Activated naive CD8-positive, alpha-beta T cell (primary cell): ENCODE data around the gene MBLAC2.
A peak's percentile ranks its signal among the peaks of the same experiment; 100 is the strongest.

Source experiments
- H3K27ac Mint-ChIP-seq: one replicate; pipeline ENCODE4 v1.8.0; 2021; ENCODE audit warnings: mixed read lengths
- H3K27me3 Mint-ChIP-seq: one replicate; pipeline ENCODE4 v1.8.0; 2021; ENCODE audit warnings: mixed read lengths
- H3K36me3 Mint-ChIP-seq: one replicate; pipeline ENCODE4 v1.8.0; 2021; ENCODE audit warnings: mixed read lengths
- H3K4me1 Mint-ChIP-seq: one replicate; pipeline ENCODE4 v1.8.0; 2021; ENCODE audit warnings: low read depth, mixed read lengths
- H3K4me3 Mint-ChIP-seq: one replicate; pipeline ENCODE4 v1.8.0; 2021; ENCODE audit warnings: mild to moderate bottlenecking, mixed read lengths
- H3K9me3 Mint-ChIP-seq: one replicate; pipeline ENCODE4 v1.8.0; 2021; ENCODE audit warnings: low read depth, mixed read lengths

Gene MBLAC2

DNA sequence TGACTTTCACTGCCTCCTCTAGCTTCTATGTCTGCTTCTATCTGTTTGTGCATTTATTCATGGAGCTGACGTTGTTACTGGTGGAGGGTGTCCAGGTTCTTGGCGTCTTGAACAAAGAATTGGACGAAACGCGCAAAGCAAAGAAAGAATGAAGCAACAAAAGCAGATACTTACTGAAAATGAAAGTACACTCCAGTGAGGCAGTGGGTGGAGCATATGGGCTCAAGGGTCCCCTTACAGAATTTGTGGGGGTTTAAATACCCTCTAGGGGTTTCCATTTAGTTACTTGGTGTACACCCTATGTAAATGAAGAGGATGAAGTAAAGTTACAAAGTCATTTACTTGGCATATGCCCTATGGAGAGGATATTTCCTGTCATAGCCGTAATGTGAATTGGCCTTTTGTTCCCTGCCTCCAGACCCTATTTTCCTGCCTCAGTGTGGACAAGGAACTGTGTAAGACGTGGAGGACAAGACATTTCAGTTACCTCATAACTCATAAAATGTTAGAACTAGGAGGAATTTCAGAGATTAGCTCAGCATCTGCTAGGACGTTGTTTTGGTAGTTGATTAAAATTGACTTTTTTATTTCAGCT is 3.1 kb upstream of the MBLAC2 start:
- Mint-ChIP-seq H3K4me1 (peaks cover 20% of the 10 kb centered on the region), H3K27me3 (no peaks in the 10 kb centered on the region), H3K4me3 (no peak overlapping the region), H3K36me3 (peaks cover 7% of the 10 kb centered on the region), H3K27ac (no peak overlapping the region), H3K9me3 (no peaks in the 10 kb centered on the region)

DNA sequence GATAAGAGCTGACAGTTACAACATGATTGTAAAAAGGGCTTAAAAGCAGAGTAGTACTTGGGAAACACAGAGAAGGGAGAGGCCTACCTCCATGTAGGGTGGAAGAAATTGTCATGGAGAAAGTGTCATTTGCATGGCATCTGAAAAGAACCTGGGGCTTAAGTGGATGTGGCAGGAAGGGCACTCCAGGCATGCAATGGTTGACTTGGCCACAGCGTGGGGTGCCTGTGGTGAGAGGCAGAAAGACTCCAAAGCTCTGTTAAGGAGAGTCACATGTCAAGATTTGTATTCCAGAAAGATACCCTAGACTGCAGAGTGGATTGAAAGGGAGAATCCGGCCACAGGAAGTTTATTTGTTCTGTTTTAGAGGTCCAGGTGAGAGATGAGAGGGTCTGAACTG is 2.5 kb upstream of the MBLAC2 start:
- Mint-ChIP-seq H3K27ac (no peak overlapping the region), H3K36me3 (peaks cover 7% of the 10 kb centered on the region), H3K27me3 (no peaks in the 10 kb centered on the region), H3K9me3 (no peaks in the 10 kb centered on the region), H3K4me1 (peaks cover 24% of the 10 kb centered on the region), H3K4me3 (no peak overlapping the region)

DNA sequence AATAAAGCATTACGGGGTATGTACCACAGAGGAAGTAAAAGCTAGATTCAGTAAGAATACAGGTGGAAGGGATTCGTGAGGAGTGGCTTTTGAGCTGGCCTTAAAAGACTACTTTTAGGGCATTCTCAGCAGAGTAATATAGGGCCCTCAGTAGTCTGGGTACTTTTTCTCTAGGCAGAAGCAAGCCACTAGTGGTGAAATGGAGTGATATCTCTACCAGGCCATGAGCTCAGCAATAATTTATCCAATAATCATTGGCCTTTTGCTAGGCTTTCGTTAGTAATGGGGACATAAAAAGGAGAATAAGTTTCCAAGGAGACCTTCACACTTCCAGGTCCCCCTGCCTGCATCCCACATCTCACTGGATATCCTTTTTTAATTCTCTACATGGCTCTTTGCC is 1.8 kb upstream of the MBLAC2 start:
- Mint-ChIP-seq H3K27ac (no peak overlapping the region), H3K4me1 (peaks cover 30% of the 10 kb centered on the region), H3K9me3 (no peaks in the 10 kb centered on the region), H3K36me3 (peaks cover 3% of the 10 kb centered on the region), H3K4me3 (peak overlapping the region; percentile 94), H3K27me3 (no peaks in the 10 kb centered on the region)

DNA sequence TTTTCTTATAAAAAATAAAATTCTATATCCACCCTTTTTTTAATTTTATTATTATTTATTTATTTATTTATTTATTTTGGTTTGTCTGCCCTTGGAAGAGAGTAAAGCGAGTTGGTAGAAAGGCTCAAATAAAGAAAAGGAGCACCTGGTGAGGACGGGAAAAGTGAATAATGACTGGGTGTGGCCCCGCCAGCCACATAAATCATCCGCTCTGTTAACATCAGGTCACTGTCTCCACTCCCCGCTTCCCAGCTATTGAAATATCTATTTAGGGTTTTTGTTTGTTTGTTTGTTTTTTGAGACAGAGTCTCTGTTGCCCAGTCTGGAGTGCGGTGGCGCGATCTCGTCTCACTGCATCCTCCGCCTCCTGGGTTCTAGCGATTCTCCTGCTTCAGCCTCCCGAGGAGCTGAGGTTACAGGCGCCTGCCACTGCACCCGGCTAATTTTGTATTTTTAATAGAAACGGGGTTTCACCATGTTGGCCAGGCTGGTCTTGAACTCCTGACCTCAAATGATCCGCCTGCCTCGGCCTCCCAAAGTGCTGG is 937 bp upstream of the MBLAC2 start:
- no peak overlapping the region for H3K27ac Mint-ChIP-seq
- peak overlapping the region; percentile 94 for H3K4me3 Mint-ChIP-seq
- no peaks in the 10 kb centered on the region for H3K9me3 Mint-ChIP-seq
- H3K4me1 Mint-ChIP-seq, result peaks cover 38% of the 10 kb centered on the region
- peaks cover 10% of the 10 kb centered on the region for H3K36me3 Mint-ChIP-seq
- no peaks in the 10 kb centered on the region for H3K27me3 Mint-ChIP-seq

DNA sequence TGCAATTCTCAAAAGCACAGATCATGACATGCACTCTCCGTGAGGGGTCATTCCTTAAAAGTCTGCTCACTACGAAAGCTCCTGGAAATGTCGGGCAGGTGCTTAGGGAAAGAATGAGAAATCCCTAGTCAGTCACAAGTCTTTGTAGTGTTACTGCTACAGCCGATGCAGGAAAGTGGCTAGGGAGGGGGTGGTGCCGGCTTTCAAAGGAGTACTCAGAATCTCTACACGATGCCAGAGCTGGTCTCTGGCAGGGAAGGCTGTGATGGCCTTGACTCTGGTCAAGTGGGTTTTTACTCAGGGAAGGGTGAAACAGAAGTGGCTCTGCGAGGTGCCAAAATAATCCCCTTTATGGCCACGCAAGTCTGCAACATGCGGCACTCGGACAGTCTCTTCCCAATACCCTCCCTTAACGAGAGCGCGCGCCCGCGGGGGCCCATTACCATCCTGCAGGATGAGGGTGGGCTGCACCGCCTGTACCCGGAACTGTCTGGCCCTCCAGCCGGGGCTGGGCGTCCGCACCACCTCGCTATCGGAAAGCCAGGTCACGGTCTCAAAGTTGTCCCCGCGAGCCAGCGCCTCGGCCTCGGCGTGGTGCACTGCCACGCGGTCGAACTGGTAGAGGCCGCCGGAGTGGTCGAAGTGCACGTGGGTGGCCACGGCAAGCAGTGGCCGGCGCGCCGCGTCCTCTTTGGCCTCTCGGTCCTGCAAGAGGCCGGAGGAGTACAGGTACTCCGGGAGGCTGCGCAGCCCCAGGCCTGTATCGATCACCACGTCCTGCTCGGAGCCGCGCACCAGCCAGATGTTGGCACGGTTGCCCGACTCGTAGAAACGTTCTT is 956 bp downstream of the MBLAC2 start:
- peak overlapping the region; percentile 94 for H3K4me3 Mint-ChIP-seq
- peaks cover 12% of the 10 kb centered on the region for H3K9me3 Mint-ChIP-seq
- H3K27me3 Mint-ChIP-seq, result no peaks in the 10 kb centered on the region
- H3K4me1 Mint-ChIP-seq, result peaks cover 39% of the 10 kb centered on the region
- H3K27ac Mint-ChIP-seq, result peak overlapping the region; percentile 95
- H3K36me3 Mint-ChIP-seq, result peaks cover 26% of the 10 kb centered on the region

DNA sequence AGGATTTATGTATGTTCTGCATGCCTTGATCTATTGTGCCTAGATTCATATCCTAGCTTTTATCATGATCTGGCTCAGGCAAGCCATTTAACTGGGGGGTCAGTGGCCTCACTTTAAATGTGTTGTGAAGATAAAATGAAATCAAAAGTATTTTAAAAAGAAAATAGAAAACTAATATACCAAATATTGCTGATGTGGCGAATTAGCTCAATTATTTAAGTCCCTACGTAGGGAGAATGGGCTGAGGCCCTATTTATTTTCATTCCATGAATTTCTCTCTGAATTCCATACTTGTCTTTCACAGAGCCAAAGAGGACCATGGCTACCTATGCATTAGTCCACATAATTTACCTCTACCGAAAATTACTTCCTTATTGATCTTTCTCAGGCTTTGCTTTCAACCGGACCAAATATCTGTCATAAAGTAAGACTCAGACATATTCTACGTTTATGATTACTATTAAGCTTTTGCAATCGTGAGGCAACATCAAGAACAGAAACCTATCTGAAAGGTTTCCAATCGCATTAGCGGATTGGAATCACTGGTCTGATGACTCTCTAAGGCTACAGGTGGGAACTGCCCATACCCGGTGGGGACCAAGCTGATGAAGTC is 1.7 kb downstream of the MBLAC2 start:
- peaks cover 12% of the 10 kb centered on the region for H3K9me3 Mint-ChIP-seq
- H3K27me3 Mint-ChIP-seq, result no peaks in the 10 kb centered on the region
- H3K4me1 Mint-ChIP-seq, result peaks cover 39% of the 10 kb centered on the region
- peak overlapping the region; percentile 94 for H3K4me3 Mint-ChIP-seq
- H3K27ac Mint-ChIP-seq, result peak overlapping the region; percentile 88
- H3K36me3 Mint-ChIP-seq, result peaks cover 28% of the 10 kb centered on the region

DNA sequence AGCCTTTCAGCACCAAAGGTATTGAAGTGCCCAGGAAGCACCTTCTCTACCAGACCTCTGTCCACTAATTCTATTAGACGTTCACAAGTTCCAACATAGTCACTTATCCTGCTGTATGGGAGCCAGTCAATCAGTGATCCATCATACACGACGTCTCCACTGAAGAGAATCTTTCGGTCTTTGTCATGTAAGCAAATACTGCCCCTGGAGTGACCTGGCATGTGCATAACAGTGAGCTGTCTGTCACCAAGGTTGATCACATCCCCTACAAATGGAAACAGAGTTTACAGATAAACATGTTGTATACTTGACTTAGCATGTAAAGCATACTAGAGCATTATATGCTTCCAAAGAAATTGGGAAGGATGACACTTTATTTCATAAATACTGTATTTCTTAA is 13.3 kb downstream of the MBLAC2 start:
- H3K27me3 Mint-ChIP-seq, result no peaks in the 10 kb centered on the region
- H3K9me3 Mint-ChIP-seq, result no peaks in the 10 kb centered on the region
- no peaks in the 10 kb centered on the region for H3K36me3 Mint-ChIP-seq
- peaks cover 4% of the 10 kb centered on the region for H3K4me1 Mint-ChIP-seq
- H3K27ac Mint-ChIP-seq, result no peak overlapping the region
- H3K4me3 Mint-ChIP-seq, result no peak overlapping the region

DNA sequence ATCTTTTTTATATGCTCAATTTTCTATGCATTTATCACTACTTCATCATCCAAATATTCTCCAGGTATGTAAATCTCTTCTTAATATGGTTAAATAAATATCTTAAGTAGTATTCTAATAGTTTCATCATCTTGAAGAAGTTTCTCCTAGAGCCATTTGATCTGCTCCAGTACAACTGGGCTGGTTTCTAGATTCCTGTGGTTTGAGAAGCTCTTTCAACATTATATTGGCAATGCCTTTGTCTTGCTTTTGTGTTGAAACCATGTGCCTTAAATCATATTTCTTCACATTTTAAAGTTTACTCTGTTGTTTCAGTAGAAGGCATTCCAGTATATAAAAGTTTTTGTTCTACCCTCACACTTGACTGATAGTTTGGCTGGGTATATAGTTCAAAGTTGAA is 27.6 kb downstream of the MBLAC2 start:
- Mint-ChIP-seq H3K4me1 (no peaks in the 10 kb centered on the region), H3K36me3 (no peaks in the 10 kb centered on the region), H3K9me3 (no peaks in the 10 kb centered on the region), H3K4me3 (no peak overlapping the region), H3K27ac (no peak overlapping the region), H3K27me3 (no peaks in the 10 kb centered on the region)

DNA sequence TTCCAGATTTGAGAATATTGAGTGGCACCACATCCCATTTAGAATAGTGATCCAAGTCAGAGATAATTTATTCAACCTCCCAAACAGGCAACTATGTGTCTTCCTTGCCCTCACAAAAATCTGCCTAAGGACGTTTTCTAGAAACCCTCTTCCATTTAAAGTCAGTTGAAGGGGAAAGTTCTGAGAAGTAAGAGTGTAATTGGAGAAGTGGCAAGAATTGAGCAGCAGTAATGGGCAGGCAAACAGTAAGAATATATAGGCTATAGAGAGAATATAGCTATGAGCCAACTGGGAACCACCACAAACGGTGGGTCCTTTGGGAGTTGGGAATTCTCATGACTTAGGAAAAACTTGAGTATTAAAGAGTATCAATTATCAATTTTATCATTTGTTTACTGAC is 33.9 kb downstream of the MBLAC2 start:
- Mint-ChIP-seq H3K4me1 (peaks cover 7% of the 10 kb centered on the region), H3K4me3 (no peak overlapping the region), H3K36me3 (no peaks in the 10 kb centered on the region), H3K27ac (no peak overlapping the region), H3K9me3 (no peaks in the 10 kb centered on the region), H3K27me3 (peaks cover 7% of the 10 kb centered on the region)

DNA sequence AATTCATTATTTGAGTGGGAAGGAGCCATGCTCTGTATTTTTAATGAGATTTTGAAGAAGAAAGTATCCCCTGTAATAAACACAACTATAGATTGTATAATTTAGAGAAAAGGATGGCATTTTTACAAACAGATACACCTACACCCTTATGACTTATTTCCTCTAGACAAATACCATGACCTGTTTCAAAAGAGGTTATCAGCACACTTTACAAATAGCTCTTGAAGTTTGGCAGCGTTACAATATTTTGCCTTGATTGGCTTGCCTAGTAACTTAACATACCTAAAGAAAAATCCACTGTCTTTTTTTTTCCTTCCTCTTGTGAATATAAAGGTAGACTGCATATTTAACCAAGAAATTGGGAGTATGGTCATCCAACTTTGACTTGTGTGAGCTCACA is 36.5 kb downstream of the MBLAC2 start:
- Mint-ChIP-seq H3K36me3 (no peaks in the 10 kb centered on the region), H3K27ac (no peak overlapping the region), H3K9me3 (no peaks in the 10 kb centered on the region), H3K27me3 (peaks cover 7% of the 10 kb centered on the region), H3K4me3 (no peak overlapping the region), H3K4me1 (peaks cover 7% of the 10 kb centered on the region)

DNA sequence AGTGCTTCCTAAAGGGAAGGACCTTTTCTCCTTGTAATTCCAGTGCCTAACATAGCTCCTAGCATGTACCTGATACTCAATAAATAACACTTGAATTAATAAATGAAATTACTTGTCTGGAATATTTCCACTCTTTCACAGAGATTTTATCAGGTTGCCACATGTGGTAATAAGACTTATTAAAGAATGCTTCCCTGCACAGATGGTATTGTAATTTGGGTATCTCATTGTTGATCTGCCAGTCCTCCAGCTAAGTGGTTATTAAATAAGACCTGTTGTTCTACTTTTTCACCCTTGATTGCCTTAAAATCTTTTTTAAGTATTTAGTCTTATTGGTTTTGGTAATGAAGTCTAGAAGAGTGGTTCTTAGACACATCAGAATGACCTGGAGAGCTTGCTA is 36.9 kb downstream of the MBLAC2 start:
- H3K4me1 Mint-ChIP-seq, result peaks cover 7% of the 10 kb centered on the region
- H3K9me3 Mint-ChIP-seq, result no peaks in the 10 kb centered on the region
- no peak overlapping the region for H3K4me3 Mint-ChIP-seq
- no peaks in the 10 kb centered on the region for H3K36me3 Mint-ChIP-seq
- peaks cover 7% of the 10 kb centered on the region for H3K27me3 Mint-ChIP-seq
- no peak overlapping the region for H3K27ac Mint-ChIP-seq

DNA sequence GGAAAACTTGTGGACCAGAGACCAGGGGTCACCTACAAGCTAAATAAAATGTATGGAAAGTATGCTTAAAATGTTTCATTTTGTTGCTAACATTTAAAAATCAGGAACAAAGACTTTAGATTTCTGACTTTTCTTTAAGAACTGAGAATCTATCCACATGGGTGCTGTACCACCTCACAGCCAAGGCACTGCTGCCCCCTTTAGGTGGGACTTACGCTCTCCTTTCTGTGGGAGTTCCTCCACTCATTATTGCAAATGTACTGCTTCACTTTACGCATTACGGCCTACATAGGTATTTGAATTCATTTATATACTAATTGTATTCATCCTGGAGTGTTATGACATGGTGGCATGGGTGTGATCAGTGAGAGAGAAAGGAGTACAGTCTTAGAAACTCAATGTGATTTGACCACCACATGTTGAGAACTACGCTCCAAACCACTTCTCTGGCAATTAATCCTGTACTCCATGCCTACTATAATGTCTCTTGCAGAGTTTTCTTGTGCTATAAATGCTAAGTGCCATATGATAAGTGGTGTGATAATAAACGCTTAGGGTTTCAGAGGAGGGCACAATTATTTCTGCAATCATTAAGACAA is 40.4 kb downstream of the MBLAC2 start:
- H3K4me3 Mint-ChIP-seq, result no peak overlapping the region
- H3K36me3 Mint-ChIP-seq, result no peaks in the 10 kb centered on the region
- no peaks in the 10 kb centered on the region for H3K4me1 Mint-ChIP-seq
- H3K27ac Mint-ChIP-seq, result no peak overlapping the region
- peaks cover 10% of the 10 kb centered on the region for H3K27me3 Mint-ChIP-seq
- no peaks in the 10 kb centered on the region for H3K9me3 Mint-ChIP-seq

DNA sequence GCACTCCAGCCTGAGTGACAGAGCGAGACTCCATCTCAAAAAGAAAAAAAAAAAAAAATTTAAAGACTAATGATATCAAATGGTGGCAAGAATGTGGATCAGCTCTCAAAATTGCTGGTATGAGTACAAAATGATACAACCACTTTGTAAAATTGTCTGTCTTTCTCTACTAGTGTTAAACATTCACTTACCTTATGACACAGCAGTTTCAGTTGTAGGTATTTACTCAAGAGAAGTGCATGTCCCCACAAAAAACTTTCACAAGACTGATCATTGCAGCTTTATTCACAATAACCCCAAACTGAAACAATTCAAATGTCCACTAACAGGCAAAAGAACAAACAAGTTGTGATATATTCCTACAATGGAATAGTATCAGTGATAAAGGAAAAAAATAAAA is 50.3 kb downstream of the MBLAC2 start:
- Mint-ChIP-seq H3K4me1 (no peaks in the 10 kb centered on the region), H3K27ac (no peak overlapping the region), H3K27me3 (peaks cover 16% of the 10 kb centered on the region), H3K4me3 (no peak overlapping the region), H3K36me3 (no peaks in the 10 kb centered on the region), H3K9me3 (no peaks in the 10 kb centered on the region)

DNA sequence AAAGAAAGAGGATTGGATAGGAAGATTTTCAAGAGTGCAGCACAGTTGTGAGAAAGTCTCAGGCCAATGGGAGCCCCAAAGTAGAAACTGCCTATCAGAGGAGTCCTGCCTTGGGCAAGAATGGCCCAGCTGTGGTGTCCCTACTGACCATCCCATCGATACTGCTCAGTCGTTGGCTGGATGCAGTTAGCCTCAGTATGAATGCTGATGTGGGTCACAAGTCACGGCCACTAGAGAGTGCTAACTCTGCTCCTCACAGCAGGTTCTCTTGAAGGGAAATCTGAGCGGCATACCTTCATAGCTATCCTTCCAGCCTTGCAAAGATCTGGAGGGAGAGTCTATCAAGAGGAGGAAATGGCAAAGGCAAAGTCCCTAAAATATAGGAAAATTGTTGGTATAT is 53.4 kb downstream of the MBLAC2 start:
- H3K4me1 Mint-ChIP-seq, result no peaks in the 10 kb centered on the region
- no peak overlapping the region for H3K4me3 Mint-ChIP-seq
- no peak overlapping the region for H3K27ac Mint-ChIP-seq
- H3K9me3 Mint-ChIP-seq, result no peaks in the 10 kb centered on the region
- H3K27me3 Mint-ChIP-seq, result peaks cover 19% of the 10 kb centered on the region
- H3K36me3 Mint-ChIP-seq, result no peaks in the 10 kb centered on the region

DNA sequence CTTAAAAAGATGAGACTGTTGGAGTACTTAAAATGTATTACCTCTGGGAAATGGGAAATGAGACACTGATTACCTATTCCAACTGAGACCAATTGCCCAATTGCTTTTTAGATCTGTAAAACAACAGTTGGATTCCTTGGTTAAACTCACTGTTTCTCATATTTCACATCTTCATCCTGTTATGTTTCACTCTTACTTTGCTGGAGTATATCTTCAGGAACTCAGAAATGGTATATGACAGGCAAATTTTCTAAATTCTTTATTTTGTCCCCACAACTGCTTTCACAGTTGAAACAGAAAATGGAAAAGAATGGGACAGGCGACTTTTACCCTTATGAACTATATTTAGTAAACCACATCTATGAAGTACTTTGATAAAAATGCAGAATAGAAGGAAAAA is 56.4 kb downstream of the MBLAC2 start:
- Mint-ChIP-seq H3K4me1 (no peaks in the 10 kb centered on the region), H3K36me3 (no peaks in the 10 kb centered on the region), H3K4me3 (no peak overlapping the region), H3K27me3 (peaks cover 18% of the 10 kb centered on the region), H3K27ac (no peak overlapping the region), H3K9me3 (no peaks in the 10 kb centered on the region)
